HG02759 (cell line): ENCODE results near the gene FAM135A.
"Not testable (repeated sequence)": the region's sequence is repeated elsewhere in the genome, so short reads cannot be mapped to it uniquely, and the experiment has no call there.

Experiments
- ATAC-seq: cut with Tn5 transposase; IDR thresholded peaks from one replicate; pipeline ENCODE4 v1.9.1; 2021; ENCODE audit warnings: mild to moderate bottlenecking, moderate library complexity; ENCODE audit not compliant: unreplicated experiment

The FAM135A gene

GRCh38 chr6:70456735-70457134, 43.4 kb downstream of the FAM135A start:
- no peak for ATAC-seq

- ATAC-seq: no peak
Observed at GRCh38 chr6:70459235-70459634, 45.9 kb downstream of the FAM135A start.

DNA sequence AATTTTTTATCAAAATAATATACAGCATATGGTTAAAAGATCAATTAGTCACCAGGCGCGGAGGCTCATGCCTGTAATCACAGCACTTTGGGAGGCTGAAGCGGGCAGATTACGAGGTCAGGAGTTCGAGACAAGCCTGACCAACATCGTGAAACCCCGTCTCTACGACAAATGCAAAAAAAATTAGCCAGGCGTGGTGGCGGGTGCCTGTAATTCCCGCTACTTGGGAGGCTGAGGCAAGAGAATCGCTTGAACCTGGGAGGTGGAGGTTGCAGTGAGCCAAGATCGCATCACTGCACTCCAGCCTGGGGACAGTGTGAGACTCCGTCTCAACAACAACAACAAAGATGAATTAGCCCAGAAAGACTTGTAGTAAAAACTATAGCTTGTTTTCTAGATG, 46.4 kb downstream of the FAM135A start:
- ATAC-seq: not testable (repeated sequence)

- no peak for ATAC-seq
Observed at GRCh38 chr6:70470016-70470415, 56.7 kb downstream of the FAM135A start.

GRCh38 chr6:70470510-70470909, 57.2 kb downstream of the FAM135A start:
- ATAC-seq: not testable (repeated sequence)

DNA sequence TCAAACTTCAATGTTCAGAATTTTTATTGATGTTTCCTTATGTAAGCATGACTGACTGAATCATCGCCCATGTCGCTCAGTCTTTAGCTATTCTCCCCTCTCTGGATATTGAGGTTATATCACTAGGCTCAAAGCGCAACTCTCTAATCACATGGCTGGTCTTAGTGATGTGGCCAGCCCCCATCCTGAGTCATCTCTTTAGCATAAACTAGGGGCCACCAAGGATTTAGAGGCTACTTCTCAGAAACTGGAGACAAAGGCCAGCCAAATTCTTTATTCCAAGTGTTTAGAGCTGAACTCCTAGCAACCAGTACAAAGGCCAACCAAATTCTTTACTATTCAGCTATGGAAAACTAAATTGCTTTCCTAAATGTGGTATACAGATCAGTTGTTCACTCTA, 61.4 kb downstream of the FAM135A start:
- ATAC-seq: no peak

- no peak for ATAC-seq
Observed at GRCh38 chr6:70479236-70479635, 65.9 kb downstream of the FAM135A start.

DNA sequence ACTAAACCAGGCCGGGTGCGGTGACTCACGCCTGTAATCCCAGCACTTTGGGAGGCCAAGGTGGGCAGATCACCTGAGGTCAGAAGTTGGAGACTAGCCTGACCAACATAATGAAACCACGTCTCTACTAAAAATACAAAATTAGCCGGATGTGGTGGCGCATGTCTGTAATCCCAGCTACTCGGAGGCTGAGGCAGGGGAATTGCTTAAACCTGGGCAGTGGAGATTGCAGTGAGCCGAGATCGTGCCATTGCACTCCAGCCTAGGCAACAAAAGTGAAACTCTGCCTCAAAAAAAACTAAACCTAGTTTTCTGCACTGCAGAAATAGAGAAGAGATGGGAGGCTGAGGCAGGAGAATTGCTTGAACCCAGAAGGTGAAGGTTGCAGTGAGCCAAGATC, 73.3 kb downstream of the FAM135A start:
- ATAC-seq: not testable (repeated sequence)

- no peak for ATAC-seq
Observed at GRCh38 chr6:70489364-70489763, 76.1 kb downstream of the FAM135A start.

- ATAC-seq: no peak
Observed at GRCh38 chr6:70494833-70495232, 81.5 kb downstream of the FAM135A start.

DNA sequence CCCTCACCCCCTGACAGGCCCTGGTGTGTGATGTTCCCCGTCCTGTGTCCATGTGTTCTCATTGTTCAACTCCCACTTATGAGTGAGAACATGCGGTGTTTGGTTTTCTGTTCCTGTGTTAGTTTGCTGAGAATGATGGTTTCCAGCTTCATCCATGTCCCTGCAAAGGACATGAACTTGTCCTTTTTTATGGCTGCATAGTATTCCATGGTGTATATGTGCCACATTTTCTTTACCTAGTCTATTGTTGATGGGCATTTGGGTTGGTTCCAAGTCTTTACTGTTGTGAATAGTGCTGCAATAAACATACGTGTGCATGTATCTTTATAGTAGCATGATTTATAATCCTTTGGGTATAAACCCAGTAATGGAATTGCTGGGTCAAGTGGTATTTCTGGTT, 82.5 kb downstream of the FAM135A start:
- not testable (repeated sequence) for ATAC-seq

DNA sequence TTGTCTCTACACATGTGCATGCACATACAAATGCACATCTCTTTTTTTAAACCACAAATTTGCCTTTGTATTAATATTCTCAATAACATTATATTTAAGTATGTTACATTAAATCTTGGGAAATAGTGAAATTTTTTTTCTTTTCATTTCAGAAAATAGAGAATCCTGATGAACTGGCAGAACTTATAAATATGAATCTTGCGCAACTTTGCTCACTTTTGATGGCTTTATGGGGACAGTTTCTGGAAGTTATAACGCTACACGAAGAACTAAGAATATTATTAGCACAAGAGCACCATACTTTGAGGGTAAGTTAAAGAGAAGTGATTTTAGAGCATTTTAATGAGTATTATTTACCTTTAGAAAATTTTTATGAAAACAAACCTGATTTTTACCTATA, 89.2 kb downstream of the FAM135A start:
- ATAC-seq: no peak

GRCh38 chr6:70503813-70504465, 90.6 kb downstream of the FAM135A start:
- no peak for ATAC-seq

DNA sequence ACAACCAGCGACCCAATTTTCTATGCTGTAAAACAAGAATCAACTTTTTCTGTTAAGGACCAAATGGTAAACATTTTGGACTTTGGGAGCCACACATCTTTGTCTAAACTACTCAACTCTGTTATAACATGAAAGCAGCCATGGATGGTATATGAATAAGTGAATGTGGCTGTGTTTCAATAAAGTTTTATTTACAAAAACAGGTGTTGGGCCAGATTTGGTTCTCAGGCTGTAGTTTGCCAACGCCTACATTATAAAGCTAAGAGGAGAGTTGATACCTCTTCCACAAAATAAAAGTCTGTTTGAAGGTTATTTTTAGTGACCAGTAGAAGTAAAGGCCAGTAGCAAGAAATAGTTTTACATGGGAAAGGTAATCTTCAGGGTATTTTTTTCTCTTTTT, 93.0 kb downstream of the FAM135A start:
- no peak for ATAC-seq

DNA sequence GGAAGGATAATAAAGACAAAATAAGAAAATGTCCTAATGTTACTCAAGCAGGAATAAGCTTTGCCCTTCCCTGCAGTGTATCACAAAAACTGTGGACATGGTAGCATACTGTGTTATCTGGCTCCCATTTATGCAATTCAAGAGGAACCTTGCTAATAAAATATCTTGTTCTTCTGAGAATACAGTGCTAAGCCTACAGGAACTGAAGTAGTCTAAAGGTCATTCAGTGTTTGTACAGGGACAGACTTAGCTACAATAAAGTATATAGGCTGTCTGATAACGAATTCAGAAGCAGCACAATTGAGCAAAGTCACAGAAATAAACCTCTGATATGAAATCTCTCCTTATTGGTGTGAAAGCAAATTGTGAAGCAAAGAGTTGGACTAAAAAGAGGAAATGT, 93.9 kb downstream of the FAM135A start:
- ATAC-seq: no peak

- no peak for ATAC-seq
Observed at GRCh38 chr6:70508953-70509352, 95.6 kb downstream of the FAM135A start.

DNA sequence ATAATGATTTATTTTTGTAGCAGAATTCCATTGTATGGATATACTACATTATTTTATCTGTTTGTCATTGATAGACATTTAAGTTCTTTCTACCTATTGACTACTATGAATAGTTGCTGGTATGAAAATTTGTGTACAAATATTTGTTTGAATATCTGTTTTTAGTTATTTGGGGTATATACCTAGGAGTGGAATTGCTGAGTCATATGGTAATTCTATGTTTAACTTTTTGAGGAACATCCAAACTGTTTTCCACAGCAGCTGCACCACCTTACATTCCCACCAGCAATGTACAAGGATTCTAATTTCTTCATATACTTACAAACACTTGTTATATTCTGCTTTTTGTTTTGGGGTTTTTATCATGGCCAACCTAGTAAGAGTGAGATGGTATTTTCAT, 97.3 kb downstream of the FAM135A start:
- no peak for ATAC-seq

DNA sequence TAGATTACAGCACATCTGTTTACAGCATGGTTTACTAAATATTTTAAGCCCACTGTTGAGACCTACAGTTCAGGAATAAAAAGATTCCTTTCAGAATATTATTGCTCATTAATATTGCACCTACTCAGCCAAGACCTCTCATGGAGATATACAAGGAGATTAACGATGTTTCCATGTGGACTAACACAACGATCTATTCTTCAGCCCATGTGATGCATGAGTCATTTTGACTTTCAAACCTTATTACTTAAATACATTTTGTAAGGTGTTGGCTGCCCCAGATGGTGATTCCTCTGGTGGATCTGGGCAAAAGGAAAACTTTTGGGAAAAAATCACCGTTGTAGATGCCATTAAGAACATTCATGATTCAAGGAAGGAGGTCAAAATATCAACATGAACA, 105.4 kb downstream of the FAM135A start:
- no peak for ATAC-seq

GRCh38 chr6:70520575-70520974, 107.3 kb downstream of the FAM135A start:
- ATAC-seq: no peak

DNA sequence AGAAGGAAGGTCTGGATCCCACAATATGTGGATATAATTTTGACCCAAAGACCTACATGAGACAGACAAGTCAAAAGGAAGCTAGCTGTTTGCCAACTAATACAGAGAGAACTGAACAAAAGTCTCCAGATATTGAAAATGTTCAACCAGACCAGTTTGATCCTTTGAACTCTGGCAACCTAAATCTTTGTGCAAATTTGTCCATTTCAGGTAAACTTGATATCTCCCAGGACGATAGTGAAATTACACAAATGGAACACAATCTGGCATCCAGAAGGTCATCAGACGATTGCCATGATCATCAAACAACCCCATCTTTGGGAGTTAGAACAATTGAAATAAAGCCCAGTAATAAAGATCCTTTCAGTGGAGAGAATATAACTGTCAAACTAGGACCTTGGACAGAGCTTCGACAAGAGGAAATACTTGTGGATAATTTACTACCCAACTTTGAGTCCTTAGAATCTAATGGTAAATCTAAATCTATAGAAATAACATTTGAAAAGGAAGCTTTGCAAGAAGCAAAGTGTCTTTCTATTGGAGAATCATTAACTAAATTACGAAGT, 111.5 kb downstream of the FAM135A start:
- ATAC-seq: no peak

GRCh38 chr6:70527071-70527737, 113.9 kb downstream of the FAM135A start:
- ATAC-seq: no peak

DNA sequence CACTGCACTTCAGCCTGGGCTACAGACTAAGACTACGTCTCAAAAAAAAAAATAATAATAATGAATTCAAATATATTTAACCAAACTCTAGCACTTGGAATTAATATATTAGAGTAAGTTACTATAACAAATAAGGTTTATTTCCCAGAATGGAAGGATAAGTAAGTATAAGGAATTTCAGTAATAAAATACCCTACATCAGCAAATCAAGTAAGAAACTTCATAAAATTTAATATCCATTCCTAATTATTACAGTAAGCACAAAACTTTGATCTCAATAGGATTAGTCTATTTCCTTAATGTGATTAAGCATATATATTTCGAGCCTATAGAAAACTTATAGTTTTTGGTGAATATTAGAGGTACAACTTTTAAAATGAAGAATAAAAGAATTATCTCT, 116.7 kb downstream of the FAM135A start:
- ATAC-seq: no peak
